ENCODE measurements around the gene UBAP2.

The UBAP2 gene

DNA sequence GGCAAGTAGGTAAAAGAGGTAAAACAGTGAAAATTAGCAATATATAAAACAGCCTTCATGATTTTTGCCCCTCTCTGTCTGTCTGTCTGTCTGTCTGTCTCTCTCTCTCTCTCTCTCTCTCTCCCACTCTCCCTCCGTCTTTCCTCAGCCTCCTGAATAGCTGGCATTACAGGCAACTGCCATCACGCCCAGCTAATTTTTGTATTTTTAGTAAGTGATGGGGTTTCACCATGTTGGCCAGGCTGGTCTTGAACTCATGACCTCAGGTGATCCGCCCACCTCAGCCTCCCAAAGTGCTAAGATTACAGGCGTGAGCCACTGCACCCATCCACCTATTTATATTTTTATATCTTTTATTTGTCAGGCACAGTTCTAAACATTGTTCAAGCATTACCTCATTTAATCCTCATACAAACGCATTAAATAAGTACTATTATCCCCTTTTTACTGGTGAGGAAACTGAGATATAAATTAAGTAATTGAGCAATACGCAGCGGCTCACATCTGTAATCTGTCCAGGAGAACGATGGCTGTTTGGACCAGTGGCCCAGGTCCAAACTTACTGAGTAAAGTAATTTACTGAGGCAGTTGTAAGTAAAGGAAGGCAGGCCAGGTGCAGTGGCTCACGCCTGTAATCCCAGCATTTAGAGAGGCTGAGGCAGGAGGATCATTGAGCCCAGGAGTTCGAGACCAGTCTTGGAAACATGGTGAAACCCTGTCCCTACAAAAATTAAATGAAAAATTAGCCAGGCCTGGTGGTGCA, 170.8 kb downstream of the UBAP2 start:
- no peak for DNase-seq (ENCODE audit: low spot score)

All from hepatic stellate cell (primary cell).